Skeletal muscle tissue (tissue), 4 donors: Measurements from ENCODE around the gene ZBTB32. TPM values are rescaled to one million over a fixed set of nuclear protein-coding genes. Genes with fewer than 3 reads are reported as not detected.

Experiments
- H3K27ac ChIP-seq: one replicate; pipeline ENCODE4 v1.7.0; 2013; ENCODE audit warnings: mild to moderate bottlenecking, low read depth, low read length, inconsistent platforms
- H3K27me3 ChIP-seq, 3 donors: one replicate each; pipeline ENCODE4 v1.7.0; 2013; ENCODE audit warnings: low read length in 3 of 3; ENCODE audit not compliant: control insufficient read depth in 3 of 3, insufficient read depth in 3 of 3
- H3K36me3 ChIP-seq, 3 donors: one replicate each; pipeline ENCODE4 v1.7.0; 2013; ENCODE audit warnings: low read length in 3 of 3; ENCODE audit not compliant: control insufficient read depth in 3 of 3, insufficient read depth in 3 of 3
- H3K4me1 ChIP-seq, 3 donors: one replicate each; pipeline ENCODE4 v1.7.0; 2013; ENCODE audit warnings: low read length in 3 of 3, mild to moderate bottlenecking in 3 of 3; ENCODE audit not compliant: control insufficient read depth in 3 of 3, insufficient read depth in 3 of 3
- H3K4me3 ChIP-seq, 3 donors: one replicate each; pipeline ENCODE4 v1.7.0; 2013; ENCODE audit warnings: low read length in 3 of 3
- H3K9ac ChIP-seq, 3 donors: one replicate each; pipeline ENCODE4 v1.7.0; 2013; ENCODE audit warnings: low read length in 3 of 3, mild to moderate bottlenecking in 3 of 3, moderate library complexity in 2 of 3, low read depth in 1 of 3
- H3K9me3 ChIP-seq, 3 donors: one replicate each; pipeline ENCODE4 v1.7.0; 2013; ENCODE audit warnings: low read length in 3 of 3; ENCODE audit not compliant: control insufficient read depth in 3 of 3
- total RNA-seq: library from RNA; depleted of rRNA; stranded (reverse); fragments of >200 nt; gene quantifications from one replicate; pipeline ENCODE4 v1.2.3, GENCODE V29; 2014
- donor health status: Osteomylitis.

The ZBTB32 gene
- total RNA-seq, 1 donor from 2014 or later, result not detected

DNA sequence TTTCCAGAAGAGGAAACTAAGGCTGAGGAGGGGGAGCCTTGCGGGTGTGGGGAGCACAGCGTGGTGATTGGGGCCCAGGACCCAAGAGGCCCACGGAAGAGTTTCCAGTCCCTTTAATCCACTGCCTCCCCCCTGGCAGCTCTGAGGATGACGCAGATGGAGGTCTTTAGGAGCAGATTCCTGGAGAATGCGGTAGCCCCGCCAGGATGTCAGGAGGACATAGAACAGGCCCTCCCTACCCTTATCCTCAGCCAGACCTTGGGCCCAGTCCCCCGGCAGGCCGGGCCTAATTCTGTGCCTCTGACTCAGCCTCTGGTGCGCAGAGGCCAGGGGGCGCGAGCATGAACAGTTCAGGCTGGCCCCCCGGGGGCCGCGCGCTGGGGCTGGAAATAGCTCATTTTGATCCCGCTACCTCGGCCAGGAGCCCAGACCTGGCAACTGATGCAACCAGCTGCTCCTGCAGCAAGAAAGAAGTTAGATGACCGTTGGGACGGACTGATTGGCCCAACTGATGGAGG is 52.9 kb downstream of the ZBTB32 start:
- peak overlapping the region; percentile 86 to 100 (median 98) for H3K4me3 ChIP-seq
- no peaks in the 10 kb centered on the region for H3K27me3 ChIP-seq
- peak overlapping the region; percentile 99 for H3K27ac ChIP-seq
- peak overlapping the region; percentile 89 to 100 (median 95) for H3K9ac ChIP-seq
- peaks cover 32 to 49% (median 35%) of the 10 kb centered on the region in 3 donors for H3K4me1 ChIP-seq
- H3K9me3 ChIP-seq, result no peaks in the 10 kb centered on the region
- H3K36me3 ChIP-seq, result peaks cover 21 to 26% (median 23%) of the 10 kb centered on the region in 3 donors

DNA sequence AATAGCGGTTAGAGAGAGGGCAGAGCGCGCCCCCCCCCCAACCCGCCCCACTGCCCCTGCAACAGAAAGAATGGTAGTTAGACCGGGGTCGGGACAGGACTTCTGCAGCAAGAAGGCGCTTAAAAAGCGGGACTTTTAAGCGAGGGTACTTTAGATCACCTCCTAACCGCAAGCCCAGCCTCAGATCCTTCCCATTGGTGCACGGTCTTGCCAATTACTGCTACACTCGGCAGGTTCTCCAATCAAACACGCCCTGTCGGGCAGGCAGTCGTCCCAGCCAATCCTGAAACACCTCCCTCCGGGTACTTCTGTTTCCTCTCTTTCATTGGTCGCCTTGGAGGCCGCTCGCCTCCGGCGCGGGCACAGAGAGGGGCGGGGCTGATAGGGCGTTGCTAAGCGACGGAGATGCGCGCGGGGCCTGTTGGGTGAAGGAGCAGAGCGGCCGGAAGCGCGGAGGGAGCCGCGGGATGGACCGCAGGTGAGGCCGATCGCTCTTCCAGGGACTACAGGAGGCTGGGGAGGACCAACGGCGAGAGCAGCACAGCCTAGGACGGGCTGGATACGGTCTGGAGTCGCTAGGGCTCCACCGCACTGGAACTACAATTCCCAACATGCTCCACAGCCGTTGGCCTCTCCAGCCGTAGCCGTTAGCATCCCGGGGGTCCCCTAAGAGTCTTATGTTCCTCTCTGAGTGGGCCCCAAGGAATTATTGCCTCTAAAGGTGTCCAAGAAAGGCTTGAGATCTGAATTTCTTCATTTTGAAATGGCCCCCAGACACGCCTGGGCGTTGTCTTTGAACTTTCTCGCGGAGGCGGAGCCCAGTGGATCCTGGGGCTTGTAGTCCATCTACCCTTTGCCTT is 53.6 kb downstream of the ZBTB32 start, which contains the start of gene PROSER3:
PROSER3 (plus strand) TSS at position 428 of the 860 bp plus-strand sequence; CDS start at position 468, 40 bp downstream.
- Histone ChIP-seq H3K27me3 (no peaks in the 10 kb centered on the region), H3K4me3 (peak within 1 kb of the TSS; percentile 98 to 100 (median 100)), H3K9ac (peak within 1 kb of the TSS; percentile 93 to 100 (median 95)), H3K4me1 (peaks cover 32 to 49% (median 35%) of the 10 kb centered on the region in 3 donors), H3K36me3 (peaks cover 17 to 20% (median 17%) of the 10 kb centered on the region in 3 donors), H3K9me3 (no peaks in the 10 kb centered on the region), H3K27ac (peak within 1 kb of the TSS; percentile 99)

DNA sequence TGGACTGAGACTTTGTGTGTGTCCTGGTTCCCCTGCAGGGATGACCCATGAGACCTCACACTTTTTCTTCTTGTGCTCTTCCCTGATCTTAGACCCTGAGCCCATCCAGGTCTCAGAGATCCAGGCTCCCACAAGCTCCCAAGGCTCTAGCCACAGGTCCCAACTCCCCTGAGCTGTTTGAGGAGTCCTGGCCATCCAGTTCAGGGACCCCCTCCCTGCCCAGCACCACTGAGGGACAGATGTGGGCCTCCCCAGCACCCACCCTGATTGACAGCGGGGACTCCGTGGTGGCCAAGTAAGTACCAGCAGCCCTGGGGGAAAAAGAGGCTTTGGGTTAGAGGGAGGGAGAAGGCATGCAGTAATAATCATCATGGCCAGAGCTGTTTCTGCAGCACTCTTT is 55.3 kb downstream of the ZBTB32 start:
- peaks cover 24 to 36% (median 26%) of the 10 kb centered on the region in 3 donors for H3K4me1 ChIP-seq
- no peaks in the 10 kb centered on the region for H3K9me3 ChIP-seq
- H3K36me3 ChIP-seq, result peaks cover 4 to 11% (median 10%) of the 10 kb centered on the region in 3 donors
- no peak overlapping the region for H3K9ac ChIP-seq
- no peaks in the 10 kb centered on the region for H3K27me3 ChIP-seq
- H3K27ac ChIP-seq, result no peak overlapping the region
- no peak overlapping the region for H3K4me3 ChIP-seq

DNA sequence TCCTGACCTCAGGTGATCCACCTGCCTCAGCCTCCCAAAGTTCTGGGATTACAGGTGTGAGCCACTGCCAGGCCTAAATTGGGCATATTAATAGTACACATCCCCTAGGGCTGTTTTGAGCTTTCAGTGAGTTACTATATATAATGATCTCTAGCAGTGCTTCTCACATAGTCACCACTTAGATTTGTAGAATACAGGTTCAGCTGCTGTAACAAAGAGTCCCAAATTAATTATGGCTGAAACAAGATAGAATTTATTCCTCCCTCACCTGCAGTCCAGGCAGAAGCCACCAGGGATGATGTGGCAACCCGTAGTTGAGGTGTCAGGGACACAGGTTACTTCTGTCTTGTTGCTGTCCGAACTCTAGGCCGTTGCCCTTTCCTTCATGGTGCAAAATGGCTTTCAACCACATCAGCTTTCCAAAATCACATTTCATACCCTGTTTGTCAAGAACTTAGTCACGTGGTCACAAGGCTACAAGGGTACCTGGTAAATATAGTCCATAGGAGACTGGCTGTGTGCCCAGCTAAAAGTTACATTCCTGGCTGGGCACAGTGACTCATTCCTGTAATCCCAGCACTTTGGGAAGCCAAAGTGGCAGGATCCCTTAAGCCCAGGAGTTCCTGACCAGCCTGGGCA is 56.5 kb downstream of the ZBTB32 start:
- peaks cover 9 to 16% (median 14%) of the 10 kb centered on the region in 3 donors for H3K36me3 ChIP-seq
- H3K9ac ChIP-seq, result no peak overlapping the region
- no peaks in the 10 kb centered on the region for H3K27me3 ChIP-seq
- peaks cover 18 to 26% (median 19%) of the 10 kb centered on the region in 3 donors for H3K4me1 ChIP-seq
- no peak overlapping the region for H3K27ac ChIP-seq
- H3K9me3 ChIP-seq, result no peaks in the 10 kb centered on the region
- no peak overlapping the region for H3K4me3 ChIP-seq

DNA sequence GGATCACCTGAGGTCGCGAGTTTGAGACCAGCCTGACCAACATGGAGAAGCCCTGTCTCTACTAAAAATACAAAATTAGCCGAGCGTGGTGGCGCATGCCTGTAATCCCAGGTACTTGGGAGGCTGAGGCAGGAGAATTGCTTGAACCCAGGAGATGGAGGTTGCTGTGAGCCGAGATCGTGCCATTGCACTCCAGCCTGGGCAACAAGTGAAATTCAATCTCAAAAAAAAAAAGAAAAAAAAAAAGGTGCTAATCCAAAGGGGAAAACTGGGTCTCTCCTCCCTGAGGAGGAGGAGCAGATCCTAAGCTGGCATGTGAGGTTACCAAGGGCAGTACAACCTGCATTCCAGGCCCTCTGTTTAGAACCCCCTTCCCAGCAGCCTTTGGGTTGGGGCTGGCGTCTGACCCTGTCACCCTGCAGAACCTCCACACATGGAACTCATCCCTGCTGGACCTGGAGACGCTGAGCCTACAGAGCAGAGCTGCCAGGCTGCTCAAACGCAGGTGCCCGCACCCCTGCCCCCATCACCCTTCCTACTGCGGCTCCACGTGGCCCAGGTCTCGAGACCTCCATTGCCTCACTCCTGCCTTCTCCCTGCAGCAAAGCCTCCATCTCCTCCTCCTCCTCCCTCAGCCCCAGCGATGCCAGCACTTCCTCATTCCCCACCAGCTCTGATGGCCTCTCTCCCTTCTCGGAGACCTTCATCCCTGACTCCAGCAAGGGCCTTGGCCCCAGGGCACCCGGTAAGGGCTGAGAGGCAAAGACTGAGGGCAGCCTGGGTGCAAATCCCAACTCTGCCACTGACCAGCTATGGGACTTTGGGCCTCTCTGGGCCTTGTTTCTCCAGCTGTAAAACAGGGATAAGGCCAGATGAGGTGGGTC is 60.3 kb downstream of the ZBTB32 start:
- H3K36me3 ChIP-seq, result peaks cover 9 to 16% (median 10%) of the 10 kb centered on the region in 3 donors
- no peak overlapping the region for H3K4me3 ChIP-seq
- no peaks in the 10 kb centered on the region for H3K4me1 ChIP-seq
- H3K27me3 ChIP-seq, result no peaks in the 10 kb centered on the region
- H3K9ac ChIP-seq, result no peak overlapping the region
- no peaks in the 10 kb centered on the region for H3K9me3 ChIP-seq
- no peak overlapping the region for H3K27ac ChIP-seq

Other genes with a start within 250 kb of the ZBTB32 start
- not detected for gene KRTDAP, start 214.1 kb upstream of the ZBTB32 start, total RNA-seq
- not detected for gene DMKN, start 190.9 kb upstream of the ZBTB32 start, total RNA-seq
- gene SBSN, start 176.2 kb upstream of the ZBTB32 start, total RNA-seq, result not detected
- not detected for gene GAPDHS, start 171.1 kb upstream of the ZBTB32 start, total RNA-seq
- 55.3 TPM for gene TMEM147, start 158.9 kb upstream of the ZBTB32 start, total RNA-seq
- not detected for gene ATP4A, start 140.9 kb upstream of the ZBTB32 start, total RNA-seq
- gene PMIS2, start 118.4 kb upstream of the ZBTB32 start, total RNA-seq, result not detected
- gene HAUS5, start 91.8 kb upstream of the ZBTB32 start, total RNA-seq, result 5.7 TPM
- 20.9 TPM for gene RBM42, start 75.5 kb upstream of the ZBTB32 start, total RNA-seq
- 2.1 TPM for gene ETV2, start 62.8 kb upstream of the ZBTB32 start, total RNA-seq
- 368 TPM for gene COX6B1, start 56.2 kb upstream of the ZBTB32 start, total RNA-seq
- not detected for gene UPK1A, start 38.0 kb upstream of the ZBTB32 start, total RNA-seq
- gene KMT2B, start 13.4 kb downstream of the ZBTB32 start, total RNA-seq, result 5.7 TPM
- 3.1 TPM for gene IGFLR1, start 37.9 kb downstream of the ZBTB32 start, total RNA-seq
- 3.7 TPM for gene U2AF1L4, start 40.9 kb downstream of the ZBTB32 start, total RNA-seq
- gene PSENEN, start 41.1 kb downstream of the ZBTB32 start, total RNA-seq, result 7.8 TPM
- gene LIN37, start 44.0 kb downstream of the ZBTB32 start, total RNA-seq, result 3.1 TPM
- gene HSPB6, start 52.5 kb downstream of the ZBTB32 start, total RNA-seq, result 52.7 TPM
- 1.0 TPM for gene PROSER3, start 53.6 kb downstream of the ZBTB32 start, total RNA-seq
- gene ARHGAP33, start 71.0 kb downstream of the ZBTB32 start, total RNA-seq, result 1.0 TPM
- gene PRODH2, start 108.3 kb downstream of the ZBTB32 start, total RNA-seq, result not detected
- gene NPHS1, start 147.9 kb downstream of the ZBTB32 start, total RNA-seq, result under 0.01 TPM
- gene KIRREL2, start 152.4 kb downstream of the ZBTB32 start, total RNA-seq, result not detected
- 2.1 TPM for gene APLP1, start 164.0 kb downstream of the ZBTB32 start, total RNA-seq
- 3.7 TPM for gene NFKBID, start 196.0 kb downstream of the ZBTB32 start, total RNA-seq
- gene HCST, start 198.0 kb downstream of the ZBTB32 start, total RNA-seq, result 1.6 TPM
- 9.9 TPM for gene TYROBP, start 203.7 kb downstream of the ZBTB32 start, total RNA-seq
- 0.52 TPM for gene LRFN3, start 231.8 kb downstream of the ZBTB32 start, total RNA-seq